B cell (primary cell): ENCODE measurements around the gene ACOX3. TPM values are rescaled to one million over a fixed set of nuclear protein-coding genes. Genes with fewer than 3 reads are reported as not detected.
A peak's percentile ranks its signal among the peaks of the same experiment; 100 is the strongest.

Experiments used
- ATAC-seq: fragments of 200-7000 bp; cut with Tn5 transposase; one replicate; pipeline ENCODE4 v1.10.0; 2021; ENCODE audit warnings: low read depth, mild to moderate bottlenecking, moderate number of reproducible peaks, moderate library complexity
- CTCF ChIA-PET: fragments of 350-600 bp; sonication (Branson Sonifier 250); formaldehyde crosslinking; loops from one replicate; lab custom pipeline; 2021; ENCODE audit warnings: antibody characterized with exemption, inconsistent platforms; lab: Charles Lee
- POLR2A ChIA-PET: fragments of 350-600 bp; sonication (Branson Sonifier 250); formaldehyde crosslinking; loops from one replicate; lab custom pipeline; 2021; ENCODE audit warnings: antibody characterized with exemption; lab: Charles Lee
- DNase-seq: peaks from one replicate; pipeline ENCODE4 v3.0.0; 2013
- H2AFZ ChIP-seq: 2 replicates; pipeline ENCODE4 v1.6.1; 2012; ENCODE audit warnings: mild to moderate bottlenecking, low read depth, low read length; ENCODE audit not compliant: insufficient read depth, poor library complexity, severe bottlenecking
- H3K27ac ChIP-seq, 2 donors: 1 replicate in 1 of 2; 2 replicates in 1 of 2; pipeline ENCODE4 v1.5.1; 2012 to 2013; ENCODE audit warnings: low read length in 2 of 2, mild to moderate bottlenecking in 2 of 2, moderate library complexity in 1 of 2
- H3K27me3 ChIP-seq, 4 experiments: fragments of 200-600 bp in 1 of 4; sonication (generic) in 1 of 4; replicated peaks in 1 of 4; 1 replicate in 2 of 4; 2 replicates in 2 of 4; pipeline versions ENCODE4 v1.6.1 to v1.7.0; 2013 to 2016; ENCODE audit warnings: low read length in 3 of 4, mild to moderate bottlenecking in 2 of 4, mixed read lengths in 1 of 4, moderate library complexity in 1 of 4; ENCODE audit not compliant: insufficient read depth in 4 of 4, control insufficient read depth in 3 of 4; ENCODE audit errors: control extremely low read depth in 1 of 4
- H3K36me3 ChIP-seq, 2 experiments: replicated peaks in 1 of 2; 1 replicate in 1 of 2; 2 replicates in 1 of 2; pipeline versions ENCODE4 v1.6.1 to v1.7.1; 2013; ENCODE audit warnings: low read length in 1 of 2; ENCODE audit not compliant: insufficient read depth in 2 of 2, control insufficient read depth in 1 of 2; ENCODE audit errors: control extremely low read depth in 1 of 2, extremely low read depth in 1 of 2
- H3K4me1 ChIP-seq, 2 donors: fragments of 200-600 bp in 1 of 2; sonication (generic) in 1 of 2; 1 replicate in 1 of 2; 2 replicates in 1 of 2; pipeline versions ENCODE4 v1.5.1 to v1.6.1; 2013 to 2017; ENCODE audit warnings: low read length in 2 of 2; ENCODE audit not compliant: control insufficient read depth in 2 of 2, insufficient read depth in 2 of 2
- H3K4me2 ChIP-seq: replicated peaks from 2 replicates; pipeline ENCODE3; 2012; ENCODE audit warnings: mild to moderate bottlenecking, low read depth, low read length; ENCODE audit not compliant: poor library complexity, severe bottlenecking
- H3K4me3 ChIP-seq, 5 experiments: fragments of 200-600 bp in 1 of 5; sonication (generic) in 1 of 5; 1 replicate in 3 of 5; 2 replicates in 2 of 5; pipeline versions ENCODE4 v1.5.1 to v1.7.0; 2011 to 2016; ENCODE audit warnings: low read length in 4 of 5, mild to moderate bottlenecking in 4 of 5, low read depth in 2 of 5, control low read depth in 1 of 5, moderate library complexity in 1 of 5; ENCODE audit not compliant: insufficient read depth in 1 of 5; ENCODE audit errors: control extremely low read depth in 1 of 5, extremely low read depth in 1 of 5
- H3K79me2 ChIP-seq: fragments of 200-600 bp; sonication (generic); one replicate; pipeline ENCODE4 v1.6.0; 2016; ENCODE audit warnings: low read length; ENCODE audit not compliant: control insufficient read depth, insufficient read depth
- H3K9ac ChIP-seq: fragments of 200-600 bp; sonication (generic); 2 replicates; pipeline ENCODE4 v1.6.1; 2017; ENCODE audit warnings: mild to moderate bottlenecking, low read length, moderate library complexity
- H3K9me3 ChIP-seq, 3 donors: one replicate each; pipeline versions ENCODE4 v1.6.1 to v1.7.1; 2013; ENCODE audit warnings: low read length in 2 of 3; ENCODE audit not compliant: control insufficient read depth in 2 of 3, insufficient read depth in 1 of 3; ENCODE audit errors: control extremely low read depth in 1 of 3
- H4K20me1 ChIP-seq: 2 replicates; pipeline ENCODE4 v1.6.0; 2012; ENCODE audit warnings: mild to moderate bottlenecking, low read length; ENCODE audit not compliant: insufficient read depth, control insufficient read depth, poor library complexity, severe bottlenecking
- H3K27ac Mint-ChIP-seq: one replicate; pipeline ENCODE4 v1.8.0; 2021; ENCODE audit warnings: mixed read lengths
- H3K27me3 Mint-ChIP-seq: one replicate; pipeline ENCODE4 v1.8.0; 2021; ENCODE audit warnings: mixed read lengths
- H3K4me1 Mint-ChIP-seq: one replicate; pipeline ENCODE4 v1.8.0; 2021; ENCODE audit warnings: mixed read lengths
- H3K4me3 Mint-ChIP-seq: one replicate; pipeline ENCODE4 v1.8.0; 2021; ENCODE audit warnings: mixed read lengths
- H3K9me3 Mint-ChIP-seq: one replicate; pipeline ENCODE4 v1.8.0; 2022; ENCODE audit warnings: mixed read lengths; ENCODE audit not compliant: insufficient read depth
- EZH2 ChIP-seq: IDR thresholded peaks from 2 replicates; pipeline ENCODE4 v1.6.1; 2012; ENCODE audit warnings: borderline replicate concordance, low read depth, mild to moderate bottlenecking, moderate library complexity, low read length; ENCODE audit not compliant: insufficient read depth, poor library complexity, severe bottlenecking
- WGBS: methylation state at CpG from one replicate; pipeline ENCODE4 v1.1.5; 2013; ENCODE audit warnings: missing lambda C conversion rate; ENCODE audit not compliant: insufficient coverage; 5-methylcytosine and 5-hydroxymethylcytosine counted together
- intact Hi-C: fragments of 100-400 bp; cut with micrococcal nuclease; formaldehyde crosslinking; loops from one replicate; pipeline ENCODE4 v1.10.0; 2022
- polyA plus RNA-seq: library from polyadenylated mRNA; depleted of rRNA; stranded (reverse); fragments of >200 nt; gene quantifications from 2 replicates; pipeline ENCODE4 v1.2.3, GENCODE V29; 2012
- total RNA-seq, 2 donors: library from RNA; stranded (reverse); fragments of 120-200 nt in 1 of 2; gene quantifications; 1 replicate in 1 of 2; 2 replicates in 1 of 2; pipeline versions ENCODE4 v1.2.3 to v1.2.4, GENCODE V29; 2013 to 2022
- TF ChIP-seq, protein P1 (sequence below): fragments of 200-600 bp; IDR thresholded peaks from one replicate; pipeline ENCODE4 v1.8.0; 2022; ENCODE audit warnings: antibody characterized with exemption, mild to moderate bottlenecking

The ACOX3 gene
- total and polyA plus RNA-seq, 2 donors (not counting 1 experiment from before 2014, with no cell fraction given), result 4.6 to 23.1 TPM

DNA sequence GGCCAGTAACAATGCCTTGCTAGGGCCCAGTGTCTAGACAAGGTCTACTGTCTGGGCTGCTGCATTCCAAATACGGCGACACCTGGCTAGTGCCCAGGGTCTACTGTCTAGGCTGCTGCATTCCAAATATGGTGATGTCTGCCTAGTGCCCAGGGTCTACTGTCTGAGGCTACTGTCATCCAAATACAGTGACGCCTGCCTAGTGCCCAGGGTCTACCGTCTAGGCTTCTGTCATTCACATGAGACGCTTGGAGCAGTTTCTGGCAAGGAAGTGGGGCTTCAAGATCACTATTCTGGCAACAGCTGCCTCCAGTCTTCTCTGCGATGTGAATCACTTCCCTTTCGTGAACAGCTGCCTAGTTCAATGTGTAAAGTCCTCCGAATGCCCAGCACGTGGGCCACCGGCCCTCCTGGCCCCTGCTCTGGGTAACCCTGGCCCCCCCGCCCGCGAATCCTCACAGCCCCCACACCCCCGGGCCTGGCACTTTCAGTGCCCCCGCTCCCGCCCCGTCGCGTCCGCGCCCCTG, 12.7 kb downstream of the ACOX3 start:
- peak overlapping the region; percentile 97 for H3K27ac Mint-ChIP-seq
- peak; percentile 37 for ATAC-seq
- Histone ChIP-seq H2AFZ (peak overlapping the region; percentile 94), H3K9me3 (no peaks in the 10 kb centered on the region), H3K36me3 (peaks cover 0 to 2% of the 10 kb centered on the region in 2 experiments), H4K20me1 (peaks cover 20% of the 10 kb centered on the region), H3K27me3 (no peaks in the 10 kb centered on the region), H3K27ac (peak overlapping the region; percentile 28 to 78), H3K4me2 (peak overlapping the region; percentile 93), H3K9ac (peak overlapping the region; percentile 92), H3K4me1 (peaks cover 15 to 16% of the 10 kb centered on the region in 2 donors), H3K79me2 (peaks cover 74% of the 10 kb centered on the region), H3K4me3 (peak overlapping the region; percentile 53 to 97 (median 63))
- no peaks in the 10 kb centered on the region for H3K9me3 Mint-ChIP-seq
- DNase-seq, result no peak
- POLR2A ChIA-PET, result interaction anchor here (0.5 to 2.2 kb wide), 3 partner anchors 13 to 265 kb away, joined by 3 to 12 read pairs (median 7); partner anchors contain the start of genes ACOX3 and TRMT44
- H3K4me3 Mint-ChIP-seq, result peak overlapping the region; percentile 98
- no peaks in the 10 kb centered on the region for H3K27me3 Mint-ChIP-seq
- CTCF ChIA-PET, result interaction anchor here (1.3 to 3.7 kb wide), 6 partner anchors 9 to 251 kb away, joined by 3 to 19 read pairs (median 4); partner anchors contain the start of genes ACOX3, SH3TC1 and TRMT44
- TF ChIP-seq EZH2, result no peak
- TF ChIP-seq, protein P1, sequence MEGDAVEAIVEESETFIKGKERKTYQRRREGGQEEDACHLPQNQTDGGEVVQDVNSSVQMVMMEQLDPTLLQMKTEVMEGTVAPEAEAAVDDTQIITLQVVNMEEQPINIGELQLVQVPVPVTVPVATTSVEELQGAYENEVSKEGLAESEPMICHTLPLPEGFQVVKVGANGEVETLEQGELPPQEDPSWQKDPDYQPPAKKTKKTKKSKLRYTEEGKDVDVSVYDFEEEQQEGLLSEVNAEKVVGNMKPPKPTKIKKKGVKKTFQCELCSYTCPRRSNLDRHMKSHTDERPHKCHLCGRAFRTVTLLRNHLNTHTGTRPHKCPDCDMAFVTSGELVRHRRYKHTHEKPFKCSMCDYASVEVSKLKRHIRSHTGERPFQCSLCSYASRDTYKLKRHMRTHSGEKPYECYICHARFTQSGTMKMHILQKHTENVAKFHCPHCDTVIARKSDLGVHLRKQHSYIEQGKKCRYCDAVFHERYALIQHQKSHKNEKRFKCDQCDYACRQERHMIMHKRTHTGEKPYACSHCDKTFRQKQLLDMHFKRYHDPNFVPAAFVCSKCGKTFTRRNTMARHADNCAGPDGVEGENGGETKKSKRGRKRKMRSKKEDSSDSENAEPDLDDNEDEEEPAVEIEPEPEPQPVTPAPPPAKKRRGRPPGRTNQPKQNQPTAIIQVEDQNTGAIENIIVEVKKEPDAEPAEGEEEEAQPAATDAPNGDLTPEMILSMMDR, result no peak
- intact Hi-C loops, result loop anchor here (1.0 kb wide), 2 partner anchors 12 to 270 kb away; partner anchors contain the start of genes ABLIM2, ACOX3 and TRMT44
- WGBS, result 3% methylated on average over 21 of the region's 21 CpGs
- peaks cover 22% of the 10 kb centered on the region for H3K4me1 Mint-ChIP-seq

DNA sequence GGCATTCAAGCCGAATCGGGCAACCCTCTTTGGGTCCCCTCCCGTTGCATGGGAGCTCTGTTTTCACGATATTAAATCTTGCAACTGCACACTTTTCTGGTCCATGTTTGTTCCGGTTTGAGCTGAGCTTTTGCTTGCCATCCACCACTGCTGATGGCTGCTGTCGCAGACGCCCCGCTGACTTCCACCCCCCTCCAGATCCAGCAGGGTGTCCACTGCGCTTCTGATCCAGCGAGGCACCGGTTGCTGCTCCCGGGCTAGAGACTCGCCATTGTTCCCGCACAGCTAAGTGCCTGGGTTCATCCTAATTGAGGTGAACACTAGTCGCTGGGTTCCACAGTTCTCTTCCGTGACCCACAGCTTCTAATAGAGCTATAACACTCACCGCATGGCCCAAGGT, 13.3 kb downstream of the ACOX3 start:
- Histone ChIP-seq H3K79me2 (peaks cover 68% of the 10 kb centered on the region), H3K4me2 (peak overlapping the region; percentile 93), H3K36me3 (peaks cover 0 to 2% of the 10 kb centered on the region in 2 experiments), H3K4me3 (peak overlapping the region in 1 of 5 experiments; percentile 63), H2AFZ (no peak overlapping the region), H3K4me1 (peaks cover 15 to 16% of the 10 kb centered on the region in 2 donors), H4K20me1 (peaks cover 20% of the 10 kb centered on the region), H3K9ac (peak overlapping the region; percentile 92), H3K9me3 (no peaks in the 10 kb centered on the region), H3K27me3 (no peaks in the 10 kb centered on the region), H3K27ac (no peak overlapping the region)
- Mint-ChIP-seq H3K27me3 (no peaks in the 10 kb centered on the region), H3K4me3 (peak overlapping the region; percentile 98), H3K9me3 (no peaks in the 10 kb centered on the region), H3K27ac (peak overlapping the region; percentile 10), H3K4me1 (peaks cover 22% of the 10 kb centered on the region)
- no peak for ATAC-seq
- ChIA-PET POLR2A (interaction anchor here (0.5 to 2.2 kb wide), 3 partner anchors 9 to 23 kb away, joined by 3 to 12 read pairs (median 7); partner anchors contain the start of genes ACOX3 and TRMT44), CTCF (interaction anchor here (1.9 to 3.7 kb wide), 3 partner anchors 14 to 185 kb away, joined by 5 to 19 read pairs (median 6); partner anchors contain the start of genes ACOX3 and TRMT44)
- 89% methylated on average over 17 of the region's 17 CpGs for WGBS
- intact Hi-C loops, result no loop called here
- no peak for DNase-seq
- TF ChIP-seq, protein P1, result no peak
- TF ChIP-seq EZH2, result no peak
